ENCODE results near the gene PIP5K1C.

Gene PIP5K1C

GRCh38 chr19:3721887-3722442, 21.7 kb upstream of the PIP5K1C start:
- DNase-seq (ENCODE audit: insufficient read length, low spot score), result no peak
- no peak for FAIRE-seq

GRCh38 chr19:3721131-3721886, 21.0 kb upstream of the PIP5K1C start:
- DNase-seq (ENCODE audit: insufficient read length, low spot score) (peak; percentile 75), FAIRE-seq (no peak)

- DNase-seq (ENCODE audit: insufficient read length, low spot score) (no peak), FAIRE-seq (no peak)
These were observed 20.2 kb upstream of the PIP5K1C start for GRCh38 chr19:3720349-3720917.

- FAIRE-seq, result no peak
These were observed 19.6 kb upstream of the PIP5K1C start for GRCh38 chr19:3719868-3720267.

GRCh38 chr19:3716147-3716668, 15.9 kb upstream of the PIP5K1C start:
- no peak for FAIRE-seq
- DNase-seq (ENCODE audit: insufficient read length, low spot score), result no peak

More at GRCh38 chr19:3719868-3720267, 19.6 kb upstream of the PIP5K1C start:
- no peak for DNase-seq (ENCODE audit: insufficient read length, low spot score)

GRCh38 chr19:3712663-3713611, 12.7 kb upstream of the PIP5K1C start:
- DNase-seq (ENCODE audit: insufficient read length, low spot score) (no peak), FAIRE-seq (no peak)

GRCh38 chr19:3710265-3710812, 10.1 kb upstream of the PIP5K1C start:
- FAIRE-seq (no peak), DNase-seq (ENCODE audit: insufficient read length, low spot score) (no peak)

- FAIRE-seq (no peak), DNase-seq (ENCODE audit: insufficient read length, low spot score) (no peak)
These were observed 8.1 kb upstream of the PIP5K1C start, which contains the start of gene TJP3 for GRCh38 chr19:3708207-3708931. TJP3 (plus strand) TSS chr19:3708384; CDS start chr19:3728433, 20,049 bp downstream.

- FAIRE-seq, result no peak
- no peak for DNase-seq (ENCODE audit: insufficient read length, low spot score)
These were observed 7.6 kb upstream of the PIP5K1C start for GRCh38 chr19:3707868-3708206.

- DNase-seq (ENCODE audit: insufficient read length, low spot score) (no peak), FAIRE-seq (peak; percentile 4)
These were observed 932 bp upstream of the PIP5K1C start for GRCh38 chr19:3701200-3701599.

- FAIRE-seq, result no peak
- DNase-seq (ENCODE audit: insufficient read length, low spot score), result no peak
These were observed 477 bp downstream of the PIP5K1C start for GRCh38 chr19:3699741-3700241.

GRCh38 chr19:3698974-3699740, 1.1 kb downstream of the PIP5K1C start:
- peak; percentile 55 for FAIRE-seq
- no peak for DNase-seq (ENCODE audit: insufficient read length, low spot score)

GRCh38 chr19:3698386-3698950, 1.8 kb downstream of the PIP5K1C start:
- FAIRE-seq (no peak), DNase-seq (ENCODE audit: insufficient read length, low spot score) (no peak)

GRCh38 chr19:3697671-3698385, 2.4 kb downstream of the PIP5K1C start:
- DNase-seq (ENCODE audit: insufficient read length, low spot score) (no peak), FAIRE-seq (no peak)

GRCh38 chr19:3697094-3697493, 3.2 kb downstream of the PIP5K1C start:
- DNase-seq (ENCODE audit: insufficient read length, low spot score), result no peak
- FAIRE-seq, result no peak

GRCh38 chr19:3696660-3696995, 3.6 kb downstream of the PIP5K1C start:
- FAIRE-seq, result no peak
- no peak for DNase-seq (ENCODE audit: insufficient read length, low spot score)

- no peak for DNase-seq (ENCODE audit: insufficient read length, low spot score)
- no peak for FAIRE-seq
These were observed 4.1 kb downstream of the PIP5K1C start for GRCh38 chr19:3695986-3696659.
